Neural cell (in vitro differentiated cells): ENCODE results near the gene EVPL. TPM values are rescaled to one million over a fixed set of nuclear protein-coding genes. Genes with fewer than 3 reads are reported as not detected.

Experiments used
- H2AFZ ChIP-seq: fragments of 200-600, 300-800 bp; sonication (generic), shearing (Covaris generic); 2 replicates; pipeline ENCODE4 v1.6.0; 2014; ENCODE audit warnings: low read depth, mild to moderate bottlenecking, antibody characterized with exemption, low read length, moderate library complexity
- H3F3A ChIP-seq: fragments of 200-600 bp; shearing (Covaris generic); 2 replicates; pipeline ENCODE4 v1.6.1; 2016; ENCODE audit warnings: mild to moderate bottlenecking, moderate library complexity, mixed read lengths, antibody characterized with exemption, low read length; ENCODE audit not compliant: insufficient read depth, poor library complexity, severe bottlenecking
- H3K27ac ChIP-seq: fragments of 200-600, 300-800 bp; sonication (generic), shearing (Covaris generic); 2 replicates; pipeline ENCODE4 v1.5.1; 2014; ENCODE audit warnings: mild to moderate bottlenecking, low read length, moderate library complexity
- H3K27me3 ChIP-seq: fragments of 300-800, 200-600 bp; sonication (generic), shearing (Covaris generic); 2 replicates; pipeline ENCODE4 v1.6.0; 2014; ENCODE audit warnings: mild to moderate bottlenecking, low read depth, low read length, moderate library complexity; ENCODE audit not compliant: insufficient read depth
- H3K36me3 ChIP-seq: fragments of 300-800, 200-600 bp; sonication (generic), shearing (Covaris generic); 2 replicates; pipeline ENCODE4 v1.5.1; 2014; ENCODE audit warnings: mild to moderate bottlenecking, antibody characterized with exemption, low read length, moderate library complexity; ENCODE audit not compliant: insufficient read depth
- H3K4me2 ChIP-seq: fragments of 300-800, 200-600 bp; sonication (generic), shearing (Covaris generic); 2 replicates; pipeline ENCODE4 v1.6.0; 2014; ENCODE audit warnings: mild to moderate bottlenecking, low read length
- H3K4me3 ChIP-seq: fragments of 300-800, 200-600 bp; sonication (generic), shearing (Covaris generic); 2 replicates; pipeline ENCODE4 v1.5.1; 2014; ENCODE audit warnings: mild to moderate bottlenecking, low read length, moderate library complexity
- H3K79me2 ChIP-seq: fragments of 200-600 bp; shearing (Covaris generic); replicated peaks from 2 replicates; pipeline ENCODE4 v1.6.0; 2014; ENCODE audit warnings: mild to moderate bottlenecking, low read length, moderate library complexity; ENCODE audit not compliant: insufficient read depth
- H3K9ac ChIP-seq: fragments of 300-800, 200-600 bp; sonication (generic), shearing (Covaris generic); 2 replicates; pipeline ENCODE4 v1.6.1; 2016; ENCODE audit warnings: mild to moderate bottlenecking, low read length, mixed read lengths
- H3K9me2 ChIP-seq: fragments of 200-600 bp; shearing (Covaris generic); 2 replicates; pipeline ENCODE4 v1.6.1; 2016; ENCODE audit warnings: mild to moderate bottlenecking, low read length, mixed read lengths; ENCODE audit not compliant: insufficient read depth
- H3K9me3 ChIP-seq: fragments of 200-600, 300-800 bp; sonication (generic), shearing (Covaris generic); 2 replicates; pipeline ENCODE4 v1.6.1; 2016; ENCODE audit warnings: mild to moderate bottlenecking, mixed run types, low read length, moderate library complexity, mixed read lengths
- H4K20me1 ChIP-seq: fragments of 200-600 bp; shearing (Covaris generic); 2 replicates; pipeline ENCODE4 v1.6.1; 2016; ENCODE audit warnings: mild to moderate bottlenecking, mixed run types; ENCODE audit not compliant: insufficient read depth
- EP300 ChIP-seq: fragments of 450-650 bp; conservative IDR thresholded peaks from 2 replicates; pipeline ENCODE4 v1.6.1; 2014; ENCODE audit warnings: antibody characterized with exemption, mild to moderate bottlenecking, moderate library complexity; ENCODE audit not compliant: poor library complexity, severe bottlenecking
- EZH2 ChIP-seq: fragments of 200-600, 300-800 bp; shearing (Covaris generic), sonication (generic); IDR thresholded peaks from 2 replicates; pipeline ENCODE4 v1.6.1; 2014; ENCODE audit warnings: antibody characterized with exemption, low read length, borderline replicate concordance, mild to moderate bottlenecking; ENCODE audit not compliant: insufficient read depth, poor library complexity, severe bottlenecking
- MXI1 ChIP-seq: fragments of 450-650 bp; conservative IDR thresholded peaks from 2 replicates; pipeline ENCODE4 v1.6.1; 2014; ENCODE audit warnings: antibody characterized with exemption, mild to moderate bottlenecking; ENCODE audit not compliant: poor library complexity, severe bottlenecking
- POLR2AphosphoS5 ChIP-seq: IDR thresholded peaks from 2 replicates; pipeline ENCODE4 v1.6.1; 2012
- RAD21 ChIP-seq: fragments of 450-650 bp; conservative IDR thresholded peaks from 2 replicates; pipeline ENCODE4 v1.6.1; 2014; ENCODE audit warnings: antibody characterized with exemption, mild to moderate bottlenecking, moderate library complexity
- SMC3 ChIP-seq: fragments of 450-650 bp; conservative IDR thresholded peaks from 2 replicates; pipeline ENCODE4 v1.6.1; 2014; ENCODE audit warnings: antibody characterized with exemption, mild to moderate bottlenecking, moderate library complexity; ENCODE audit not compliant: poor library complexity
- TAF1 ChIP-seq: IDR thresholded peaks from 2 replicates; pipeline ENCODE4 v1.6.1; 2012; ENCODE audit warnings: low read depth
- polyA plus RNA-seq: library from polyadenylated mRNA; depleted of rRNA; stranded (reverse); fragments of >200 nt; gene quantifications from 2 replicates; pipeline ENCODE4 v1.2.3, GENCODE V29; 2014
- TF ChIP-seq, protein P1 (sequence below): fragments of 450-650 bp; IDR thresholded peaks from 2 replicates; pipeline ENCODE4 v1.5.1; 2014; ENCODE audit warnings: antibody characterized with exemption, mild to moderate bottlenecking, moderate library complexity; ENCODE audit not compliant: poor library complexity, severe bottlenecking
- TF ChIP-seq, protein P2 (sequence below): IDR thresholded peaks from 2 replicates; pipeline ENCODE4 v1.6.1; 2012; ENCODE audit warnings: borderline replicate concordance

EVPL gene
- polyA plus RNA-seq, 1 donor from 2014 or later: not detected

DNA sequence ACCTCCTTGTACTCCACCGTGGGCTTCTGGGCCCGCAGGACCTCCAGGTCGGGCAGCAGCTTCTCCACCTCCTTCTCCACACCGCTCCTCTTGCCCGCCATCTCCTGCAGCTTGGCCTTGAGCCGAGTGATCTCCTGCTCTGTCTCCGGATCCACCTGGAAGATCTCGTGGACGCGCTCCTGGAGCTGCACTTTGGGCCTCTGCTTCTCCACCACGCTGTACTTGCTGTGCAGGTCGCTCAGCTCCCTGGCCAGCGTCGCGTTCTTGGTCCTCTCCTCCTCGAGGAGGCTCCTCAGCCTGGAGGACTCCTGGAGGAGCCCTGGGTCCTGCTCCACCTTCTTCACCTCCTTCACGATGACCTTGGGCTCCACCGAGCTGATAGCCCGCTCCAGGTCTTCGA, 17.7 kb downstream of the EVPL start:
- Histone ChIP-seq H2AFZ (no peak overlapping the region), H3K9me2 (no peaks in the 10 kb centered on the region), H3K4me2 (no peak overlapping the region), H3F3A (no peaks in the 10 kb centered on the region), H3K4me3 (no peak overlapping the region), H3K27me3 (no peaks in the 10 kb centered on the region), H3K27ac (no peak overlapping the region), H3K9ac (no peak overlapping the region), H3K9me3 (no peaks in the 10 kb centered on the region), H3K36me3 (no peaks in the 10 kb centered on the region), H4K20me1 (no peaks in the 10 kb centered on the region), H3K79me2 (no peaks in the 10 kb centered on the region)
- TF ChIP-seq POLR2AphosphoS5 (no peak), RAD21 (no peak), EZH2 (no peak), MXI1 (no peak), EP300 (no peak), SMC3 (no peak), TAF1 (no peak)
- TF ChIP-seq, protein P1, sequence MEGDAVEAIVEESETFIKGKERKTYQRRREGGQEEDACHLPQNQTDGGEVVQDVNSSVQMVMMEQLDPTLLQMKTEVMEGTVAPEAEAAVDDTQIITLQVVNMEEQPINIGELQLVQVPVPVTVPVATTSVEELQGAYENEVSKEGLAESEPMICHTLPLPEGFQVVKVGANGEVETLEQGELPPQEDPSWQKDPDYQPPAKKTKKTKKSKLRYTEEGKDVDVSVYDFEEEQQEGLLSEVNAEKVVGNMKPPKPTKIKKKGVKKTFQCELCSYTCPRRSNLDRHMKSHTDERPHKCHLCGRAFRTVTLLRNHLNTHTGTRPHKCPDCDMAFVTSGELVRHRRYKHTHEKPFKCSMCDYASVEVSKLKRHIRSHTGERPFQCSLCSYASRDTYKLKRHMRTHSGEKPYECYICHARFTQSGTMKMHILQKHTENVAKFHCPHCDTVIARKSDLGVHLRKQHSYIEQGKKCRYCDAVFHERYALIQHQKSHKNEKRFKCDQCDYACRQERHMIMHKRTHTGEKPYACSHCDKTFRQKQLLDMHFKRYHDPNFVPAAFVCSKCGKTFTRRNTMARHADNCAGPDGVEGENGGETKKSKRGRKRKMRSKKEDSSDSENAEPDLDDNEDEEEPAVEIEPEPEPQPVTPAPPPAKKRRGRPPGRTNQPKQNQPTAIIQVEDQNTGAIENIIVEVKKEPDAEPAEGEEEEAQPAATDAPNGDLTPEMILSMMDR: no peak
- TF ChIP-seq, protein P2, sequence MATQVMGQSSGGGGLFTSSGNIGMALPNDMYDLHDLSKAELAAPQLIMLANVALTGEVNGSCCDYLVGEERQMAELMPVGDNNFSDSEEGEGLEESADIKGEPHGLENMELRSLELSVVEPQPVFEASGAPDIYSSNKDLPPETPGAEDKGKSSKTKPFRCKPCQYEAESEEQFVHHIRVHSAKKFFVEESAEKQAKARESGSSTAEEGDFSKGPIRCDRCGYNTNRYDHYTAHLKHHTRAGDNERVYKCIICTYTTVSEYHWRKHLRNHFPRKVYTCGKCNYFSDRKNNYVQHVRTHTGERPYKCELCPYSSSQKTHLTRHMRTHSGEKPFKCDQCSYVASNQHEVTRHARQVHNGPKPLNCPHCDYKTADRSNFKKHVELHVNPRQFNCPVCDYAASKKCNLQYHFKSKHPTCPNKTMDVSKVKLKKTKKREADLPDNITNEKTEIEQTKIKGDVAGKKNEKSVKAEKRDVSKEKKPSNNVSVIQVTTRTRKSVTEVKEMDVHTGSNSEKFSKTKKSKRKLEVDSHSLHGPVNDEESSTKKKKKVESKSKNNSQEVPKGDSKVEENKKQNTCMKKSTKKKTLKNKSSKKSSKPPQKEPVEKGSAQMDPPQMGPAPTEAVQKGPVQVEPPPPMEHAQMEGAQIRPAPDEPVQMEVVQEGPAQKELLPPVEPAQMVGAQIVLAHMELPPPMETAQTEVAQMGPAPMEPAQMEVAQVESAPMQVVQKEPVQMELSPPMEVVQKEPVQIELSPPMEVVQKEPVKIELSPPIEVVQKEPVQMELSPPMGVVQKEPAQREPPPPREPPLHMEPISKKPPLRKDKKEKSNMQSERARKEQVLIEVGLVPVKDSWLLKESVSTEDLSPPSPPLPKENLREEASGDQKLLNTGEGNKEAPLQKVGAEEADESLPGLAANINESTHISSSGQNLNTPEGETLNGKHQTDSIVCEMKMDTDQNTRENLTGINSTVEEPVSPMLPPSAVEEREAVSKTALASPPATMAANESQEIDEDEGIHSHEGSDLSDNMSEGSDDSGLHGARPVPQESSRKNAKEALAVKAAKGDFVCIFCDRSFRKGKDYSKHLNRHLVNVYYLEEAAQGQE: no peak

DNA sequence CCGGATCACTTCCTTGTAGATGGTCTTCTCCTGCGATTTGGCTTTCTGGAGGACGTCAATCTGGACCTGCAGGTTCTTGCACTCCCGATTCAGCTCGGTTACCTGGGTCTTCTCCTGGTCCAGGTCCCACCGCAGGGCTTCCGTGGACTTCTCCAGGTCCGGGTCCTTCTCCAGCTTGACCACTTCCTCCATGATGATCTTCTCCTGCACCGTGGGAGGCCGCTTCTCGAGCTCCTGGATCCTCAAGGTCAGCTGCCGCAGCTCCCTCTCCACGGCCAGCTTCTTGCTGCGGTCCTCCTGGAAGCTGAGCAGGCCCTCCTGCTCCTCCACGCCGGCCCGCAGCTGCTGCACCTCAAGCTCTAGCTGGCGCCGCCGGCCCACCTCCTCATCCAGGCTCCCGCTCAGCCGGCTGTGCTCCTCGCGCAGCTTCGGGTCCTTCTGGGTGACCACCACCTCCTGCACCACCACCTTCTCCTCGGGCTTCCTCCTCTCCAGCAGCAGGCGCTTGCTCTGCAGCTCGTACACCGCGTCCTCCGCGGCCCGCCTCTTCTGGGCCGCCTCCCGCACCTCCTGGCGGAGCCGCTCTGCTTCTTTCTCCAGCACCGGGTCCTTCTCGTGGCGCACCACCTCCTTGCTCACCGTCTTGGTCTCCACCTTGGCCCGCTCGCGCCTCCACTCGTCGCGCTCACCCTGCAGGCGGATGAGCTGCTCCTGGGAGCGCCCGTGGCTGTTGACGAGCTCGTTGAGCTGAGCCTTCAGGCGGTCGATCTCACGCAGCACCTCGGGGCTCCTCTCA, 18.3 kb downstream of the EVPL start:
- no peak for TF ChIP-seq SMC3
- Histone ChIP-seq H4K20me1 (no peaks in the 10 kb centered on the region), H3K4me3 (no peak overlapping the region), H3K9ac (no peak overlapping the region), H3K27me3 (no peaks in the 10 kb centered on the region), H2AFZ (no peak overlapping the region), H3K9me3 (no peaks in the 10 kb centered on the region), H3K79me2 (no peaks in the 10 kb centered on the region), H3K9me2 (no peaks in the 10 kb centered on the region), H3K36me3 (no peaks in the 10 kb centered on the region), H3K27ac (no peak overlapping the region), H3K4me2 (no peak overlapping the region), H3F3A (no peaks in the 10 kb centered on the region)
